Prostate gland (tissue), 2 donors: ENCODE data around the gene CD2AP.

Experiments
- POLR2A ChIP-seq: fragments of 450-650 bp; IDR thresholded peaks from one replicate; pipeline ENCODE4 v1.6.1; 2016; ENCODE audit warnings: antibody characterized with exemption, mild to moderate bottlenecking
- TF ChIP-seq, protein P1 (sequence below), 4 experiments: fragments of 200-600 bp in 2 of 4; fragments of 450-650 bp in 2 of 4; sonication (generic) in 2 of 4; IDR thresholded peaks; 1 replicate in 3 of 4; 2 replicates in 1 of 4; pipeline ENCODE4 v1.5.1; 2016 to 2019; ENCODE audit warnings: antibody characterized with exemption in 4 of 4, mild to moderate bottlenecking in 2 of 4, moderate library complexity in 2 of 4

DNA sequence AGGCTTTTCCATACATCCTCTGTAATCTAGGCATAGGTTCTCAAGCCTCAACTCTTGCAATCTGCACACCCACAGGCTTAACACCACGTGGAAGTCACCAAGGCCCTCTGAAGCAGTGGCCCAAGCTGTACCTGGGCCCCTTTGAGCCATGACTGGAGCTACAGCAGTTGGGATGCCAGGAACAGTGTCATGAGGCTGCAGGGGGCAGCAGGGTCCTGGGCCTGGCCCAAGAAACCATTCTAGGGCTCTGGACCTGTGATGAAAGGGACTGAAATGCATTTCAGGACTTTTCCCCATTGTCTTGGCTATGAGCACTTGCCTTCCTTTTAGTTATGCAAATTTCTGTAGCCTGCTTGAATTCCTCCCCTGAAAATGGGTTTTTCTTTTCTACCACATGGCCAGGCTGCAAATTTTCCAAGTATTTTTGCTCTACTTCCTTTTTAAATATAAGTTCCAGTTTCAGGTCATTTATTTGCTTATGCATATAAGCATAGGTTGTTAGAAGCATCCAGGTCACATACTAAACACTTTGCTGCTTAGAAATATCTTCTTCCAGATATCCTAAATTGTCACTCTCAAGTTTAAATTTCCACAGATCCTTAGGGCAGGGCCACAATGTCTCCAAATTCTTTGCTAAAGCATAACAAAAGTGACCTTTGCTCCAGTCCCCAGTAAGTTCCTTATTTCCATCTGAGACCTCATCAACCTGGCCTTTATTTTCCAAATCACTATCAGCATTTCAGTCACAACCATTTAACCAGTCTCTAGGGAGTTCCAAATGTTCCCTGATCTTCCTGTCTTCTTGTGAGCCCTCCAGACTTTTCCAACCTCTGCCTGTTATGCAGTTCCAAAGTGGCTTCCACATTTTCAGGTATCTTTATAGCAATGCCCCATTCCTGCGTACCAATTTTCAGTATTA lies 48.6 kb upstream of the CD2AP start:
- TF ChIP-seq, protein P1, sequence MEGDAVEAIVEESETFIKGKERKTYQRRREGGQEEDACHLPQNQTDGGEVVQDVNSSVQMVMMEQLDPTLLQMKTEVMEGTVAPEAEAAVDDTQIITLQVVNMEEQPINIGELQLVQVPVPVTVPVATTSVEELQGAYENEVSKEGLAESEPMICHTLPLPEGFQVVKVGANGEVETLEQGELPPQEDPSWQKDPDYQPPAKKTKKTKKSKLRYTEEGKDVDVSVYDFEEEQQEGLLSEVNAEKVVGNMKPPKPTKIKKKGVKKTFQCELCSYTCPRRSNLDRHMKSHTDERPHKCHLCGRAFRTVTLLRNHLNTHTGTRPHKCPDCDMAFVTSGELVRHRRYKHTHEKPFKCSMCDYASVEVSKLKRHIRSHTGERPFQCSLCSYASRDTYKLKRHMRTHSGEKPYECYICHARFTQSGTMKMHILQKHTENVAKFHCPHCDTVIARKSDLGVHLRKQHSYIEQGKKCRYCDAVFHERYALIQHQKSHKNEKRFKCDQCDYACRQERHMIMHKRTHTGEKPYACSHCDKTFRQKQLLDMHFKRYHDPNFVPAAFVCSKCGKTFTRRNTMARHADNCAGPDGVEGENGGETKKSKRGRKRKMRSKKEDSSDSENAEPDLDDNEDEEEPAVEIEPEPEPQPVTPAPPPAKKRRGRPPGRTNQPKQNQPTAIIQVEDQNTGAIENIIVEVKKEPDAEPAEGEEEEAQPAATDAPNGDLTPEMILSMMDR (IDR thresholded peaks at IDR 0.05): no peak
- no peak for TF ChIP-seq POLR2A
